B cell (primary cell): Measurements from ENCODE around the gene PLXNB1.

ENCODE experiments used
- EZH2 ChIP-seq: IDR thresholded peaks from 2 replicates; pipeline ENCODE4 v1.6.1; 2012; ENCODE audit warnings: borderline replicate concordance, low read depth, mild to moderate bottlenecking, moderate library complexity, low read length; ENCODE audit not compliant: insufficient read depth, poor library complexity, severe bottlenecking
- TF ChIP-seq, protein P1 (sequence below): fragments of 200-600 bp; IDR thresholded peaks from one replicate; pipeline ENCODE4 v1.8.0; 2022; ENCODE audit warnings: antibody characterized with exemption, mild to moderate bottlenecking

DNA sequence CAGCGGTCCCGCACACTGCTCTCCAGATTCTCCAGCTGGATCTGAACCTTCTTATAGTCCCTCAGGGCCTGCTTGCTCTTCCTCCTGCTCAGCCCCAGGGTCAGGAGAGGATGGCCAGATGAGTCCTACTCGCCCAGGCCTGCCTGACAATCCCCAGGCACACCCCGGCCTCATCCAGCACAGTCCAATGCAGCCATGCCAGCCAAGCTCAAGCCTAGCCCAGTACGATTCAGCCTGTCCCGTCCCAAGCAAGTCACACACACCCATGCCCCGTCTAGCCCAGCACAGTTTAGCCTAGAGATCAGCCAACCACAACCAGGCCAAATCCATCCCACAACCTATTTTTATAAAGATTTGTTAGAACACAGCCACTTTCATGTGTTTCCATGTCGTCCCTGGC lies 16.8 kb downstream of the PLXNB1 start:
- TF ChIP-seq, protein P1, sequence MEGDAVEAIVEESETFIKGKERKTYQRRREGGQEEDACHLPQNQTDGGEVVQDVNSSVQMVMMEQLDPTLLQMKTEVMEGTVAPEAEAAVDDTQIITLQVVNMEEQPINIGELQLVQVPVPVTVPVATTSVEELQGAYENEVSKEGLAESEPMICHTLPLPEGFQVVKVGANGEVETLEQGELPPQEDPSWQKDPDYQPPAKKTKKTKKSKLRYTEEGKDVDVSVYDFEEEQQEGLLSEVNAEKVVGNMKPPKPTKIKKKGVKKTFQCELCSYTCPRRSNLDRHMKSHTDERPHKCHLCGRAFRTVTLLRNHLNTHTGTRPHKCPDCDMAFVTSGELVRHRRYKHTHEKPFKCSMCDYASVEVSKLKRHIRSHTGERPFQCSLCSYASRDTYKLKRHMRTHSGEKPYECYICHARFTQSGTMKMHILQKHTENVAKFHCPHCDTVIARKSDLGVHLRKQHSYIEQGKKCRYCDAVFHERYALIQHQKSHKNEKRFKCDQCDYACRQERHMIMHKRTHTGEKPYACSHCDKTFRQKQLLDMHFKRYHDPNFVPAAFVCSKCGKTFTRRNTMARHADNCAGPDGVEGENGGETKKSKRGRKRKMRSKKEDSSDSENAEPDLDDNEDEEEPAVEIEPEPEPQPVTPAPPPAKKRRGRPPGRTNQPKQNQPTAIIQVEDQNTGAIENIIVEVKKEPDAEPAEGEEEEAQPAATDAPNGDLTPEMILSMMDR: no peak
- TF ChIP-seq EZH2: no peak
